ENCODE measurements around the gene NOTUM. TPM values are rescaled to one million over a fixed set of nuclear protein-coding genes. Genes with fewer than 3 reads are reported as not detected.

NOTUM gene
- total and polyA plus RNA-seq, 8 donors, result 0.37 to 3.8 (median 0.58) TPM; not detected in 3

DNA sequence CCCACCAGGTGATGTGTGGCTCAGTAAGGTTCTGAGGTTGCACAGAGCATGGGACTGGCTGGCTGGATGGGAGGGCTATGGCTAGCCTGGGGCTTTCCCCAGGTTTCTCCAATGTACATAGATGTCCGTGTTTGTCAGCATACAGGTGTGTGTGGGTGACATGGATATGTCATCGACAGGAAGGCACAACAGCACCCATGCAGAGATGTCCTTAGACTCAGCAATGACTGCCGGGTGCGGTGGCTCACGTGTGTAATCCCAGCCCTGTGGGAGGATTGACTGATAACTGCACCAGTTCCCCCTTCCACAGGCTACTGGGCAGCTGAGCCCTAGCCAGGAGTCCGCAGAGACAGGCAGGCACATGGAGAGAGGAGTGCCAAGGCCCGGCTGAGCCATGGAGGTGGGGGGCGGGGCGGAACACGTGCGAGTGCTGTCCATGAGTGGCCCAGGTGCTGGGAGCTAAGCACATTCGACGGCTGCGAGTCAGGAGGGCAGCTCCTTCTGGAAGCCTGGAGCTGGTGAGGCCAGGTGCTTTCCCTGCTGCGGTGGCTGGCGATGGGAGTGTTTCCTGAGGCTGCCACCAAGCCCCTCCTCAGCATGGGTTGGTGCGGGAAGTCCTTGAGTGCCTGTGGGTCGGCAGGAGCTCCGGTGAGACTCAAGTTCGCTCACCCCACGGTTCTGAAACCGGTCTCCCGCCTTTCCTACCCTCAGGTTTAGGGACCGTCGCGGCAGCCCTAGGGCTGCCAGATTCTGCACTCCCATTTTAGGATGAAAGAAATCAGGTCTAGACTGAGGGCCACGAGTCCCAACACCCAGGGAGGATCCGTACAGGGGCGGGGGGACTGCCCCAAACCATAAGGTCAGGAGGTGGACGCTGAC lies 15.6 kb upstream of the NOTUM start:
- WGBS, 5 donors, result 7 to 25% (median 21%) methylated on average over 15 to 30 of the region's 30 CpGs
- intact Hi-C loops (cut with DNase I; ENCODE audit: low total_unique reads), result no loop called here

GRCh38 chr17:81973432-81973831 lies 12.4 kb upstream of the NOTUM start:
- intact Hi-C loops (cut with DNase I; ENCODE audit: low total_unique reads), result no loop called here
- H3K36me3 ChIP-seq, result no peaks in the 10 kb centered on the region
- peaks cover 3 to 21% (median 18%) of the 10 kb centered on the region in 4 donors for H3K4me1 ChIP-seq
- TF ChIP-seq EP300 (IDR thresholded peaks at IDR 0.05) (no peak), POLR2A (IDR thresholded peaks at IDR 0.05) (no peak), POLR2AphosphoS5 (IDR thresholded peaks at IDR 0.05) (no peak)
- TF ChIP-seq, protein P1, sequence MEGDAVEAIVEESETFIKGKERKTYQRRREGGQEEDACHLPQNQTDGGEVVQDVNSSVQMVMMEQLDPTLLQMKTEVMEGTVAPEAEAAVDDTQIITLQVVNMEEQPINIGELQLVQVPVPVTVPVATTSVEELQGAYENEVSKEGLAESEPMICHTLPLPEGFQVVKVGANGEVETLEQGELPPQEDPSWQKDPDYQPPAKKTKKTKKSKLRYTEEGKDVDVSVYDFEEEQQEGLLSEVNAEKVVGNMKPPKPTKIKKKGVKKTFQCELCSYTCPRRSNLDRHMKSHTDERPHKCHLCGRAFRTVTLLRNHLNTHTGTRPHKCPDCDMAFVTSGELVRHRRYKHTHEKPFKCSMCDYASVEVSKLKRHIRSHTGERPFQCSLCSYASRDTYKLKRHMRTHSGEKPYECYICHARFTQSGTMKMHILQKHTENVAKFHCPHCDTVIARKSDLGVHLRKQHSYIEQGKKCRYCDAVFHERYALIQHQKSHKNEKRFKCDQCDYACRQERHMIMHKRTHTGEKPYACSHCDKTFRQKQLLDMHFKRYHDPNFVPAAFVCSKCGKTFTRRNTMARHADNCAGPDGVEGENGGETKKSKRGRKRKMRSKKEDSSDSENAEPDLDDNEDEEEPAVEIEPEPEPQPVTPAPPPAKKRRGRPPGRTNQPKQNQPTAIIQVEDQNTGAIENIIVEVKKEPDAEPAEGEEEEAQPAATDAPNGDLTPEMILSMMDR (IDR thresholded peaks at IDR 0.05), result no peak
- H3K27ac ChIP-seq, result no peak overlapping the region
- peaks cover 0 to 15% (median 0%) of the 10 kb centered on the region in 3 donors for H3K27me3 ChIP-seq
- H3K9me3 ChIP-seq, result peaks cover 0 to 5% (median 0%) of the 10 kb centered on the region in 4 donors
- no peak for DNase-seq
- H3K4me3 ChIP-seq, result no peak overlapping the region

More for the DNA sequence above, 15.6 kb upstream of the NOTUM start:
- H3K27me3 ChIP-seq, result no peaks in the 10 kb centered on the region
- H3K27ac ChIP-seq, result peak overlapping the region; percentile 91 to 98 (median 94)
- peaks cover 0 to 22% (median 16%) of the 10 kb centered on the region in 4 donors for H3K36me3 ChIP-seq
- TF ChIP-seq POLR2AphosphoS5 (IDR thresholded peaks at IDR 0.05), result no peak
- TF ChIP-seq, protein P1 (IDR thresholded peaks at IDR 0.05), result no peak
- TF ChIP-seq EP300 (IDR thresholded peaks at IDR 0.05), result no peak
- TF ChIP-seq POLR2A (IDR thresholded peaks at IDR 0.05), result no peak
- peaks cover 8 to 44% (median 39%) of the 10 kb centered on the region in 4 donors for H3K4me1 ChIP-seq
- H3K4me3 ChIP-seq, result peak overlapping the region; percentile 68 to 96 (median 86)
- DNase-seq, result peak; percentile 69 to 72
- peaks cover 0 to 5% (median 0%) of the 10 kb centered on the region in 4 donors for H3K9me3 ChIP-seq

DNA sequence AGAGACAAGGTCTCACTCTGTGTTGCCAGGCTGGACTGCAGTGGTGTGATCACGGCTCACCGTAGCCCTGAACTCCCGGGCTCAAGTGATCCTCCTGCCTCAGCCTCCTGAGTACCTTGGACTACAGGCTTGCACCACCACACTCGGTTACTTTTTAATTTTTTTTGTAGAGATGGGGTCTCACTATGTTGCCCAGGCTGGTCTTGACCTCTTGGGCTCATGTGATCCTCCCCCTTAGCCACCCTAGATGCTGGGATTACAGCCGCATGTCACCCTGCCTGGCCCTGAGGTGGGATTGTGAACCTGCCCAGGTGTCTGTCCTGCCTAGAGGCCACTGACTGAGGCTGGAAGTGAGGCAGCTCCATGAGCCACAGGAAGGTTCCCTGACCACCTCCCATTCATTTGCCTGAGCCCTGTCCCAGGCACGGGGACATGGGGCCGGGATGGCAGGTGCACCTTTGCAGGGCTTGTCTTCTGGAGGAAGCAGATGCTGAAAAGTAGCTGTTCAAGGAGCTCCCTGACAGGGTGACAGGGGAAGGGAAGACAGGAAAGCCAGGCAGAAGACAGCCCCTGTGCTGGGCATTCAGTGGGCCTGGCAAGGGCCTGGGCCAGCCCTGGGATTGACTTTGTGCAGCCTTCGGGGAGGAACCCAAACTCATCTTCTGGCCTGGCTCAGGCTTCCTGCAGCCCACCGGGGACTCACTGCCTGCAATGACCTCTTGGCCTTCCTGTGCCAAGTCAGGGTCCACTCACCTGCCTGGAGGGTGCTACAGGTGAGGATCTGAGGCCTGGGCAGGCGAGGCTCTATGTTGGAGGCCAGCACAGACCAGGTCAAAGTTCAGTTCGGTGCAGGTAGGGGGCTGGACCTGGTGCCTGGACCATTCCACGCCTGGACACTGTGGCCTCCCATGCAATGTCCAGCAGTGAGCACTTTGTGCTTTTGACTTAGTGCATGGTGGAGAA lies 8.1 kb upstream of the NOTUM start:
- intact Hi-C loops (cut with DNase I; ENCODE audit: low total_unique reads), result no loop called here
- TF ChIP-seq POLR2AphosphoS5 (IDR thresholded peaks at IDR 0.05), result no peak
- TF ChIP-seq POLR2A (IDR thresholded peaks at IDR 0.05), result no peak
- no peak for TF ChIP-seq EP300 (IDR thresholded peaks at IDR 0.05)
- TF ChIP-seq, protein P1 (IDR thresholded peaks at IDR 0.05), result no peak
- WGBS, 5 donors, result 81 to 92% (median 84%) methylated on average over 9 to 12 of the region's 12 CpGs
- H3K4me1 ChIP-seq, result peaks cover 8 to 26% (median 24%) of the 10 kb centered on the region in 4 donors
- H3K4me3 ChIP-seq, result no peak overlapping the region
- H3K27me3 ChIP-seq, result peaks cover 0 to 48% (median 4%) of the 10 kb centered on the region in 3 donors
- H3K9me3 ChIP-seq, result peaks cover 0 to 5% (median 0%) of the 10 kb centered on the region in 4 donors
- H3K27ac ChIP-seq, result no peak overlapping the region
- H3K36me3 ChIP-seq, result no peaks in the 10 kb centered on the region
- DNase-seq, result no peak

GRCh38 chr17:81968396-81968745 lies 7.4 kb upstream of the NOTUM start:
- Histone ChIP-seq H3K4me3 (peak overlapping the region in 1 of 4 donors; percentile 25), H3K27ac (peak overlapping the region in 1 of 5 donors; percentile 37), H3K36me3 (no peaks in the 10 kb centered on the region), H3K27me3 (peaks cover 0 to 56% (median 4%) of the 10 kb centered on the region in 3 donors), H3K9me3 (peaks cover 0 to under 1% (median 0%) of the 10 kb centered on the region in 4 donors), H3K4me1 (peaks cover 8 to 26% (median 24%) of the 10 kb centered on the region in 4 donors)
- WGBS, 5 donors, result 56 to 67% (median 64%) methylated on average over 7 of the region's 7 CpGs
- TF ChIP-seq, protein P1 (IDR thresholded peaks at IDR 0.05), result no peak
- TF ChIP-seq POLR2AphosphoS5 (IDR thresholded peaks at IDR 0.05) (no peak), EP300 (IDR thresholded peaks at IDR 0.05) (no peak), POLR2A (IDR thresholded peaks at IDR 0.05) (no peak)
- DNase-seq, result no peak
- intact Hi-C loops (cut with DNase I; ENCODE audit: low total_unique reads), result no loop called here
